Cardiac fibroblast (primary cell): Measurements from ENCODE around the gene EIF4G1.
"Not testable (repeated sequence)": the region's sequence is repeated elsewhere in the genome, so short reads cannot be mapped to it uniquely, and the experiment has no call there.

Experiments used
- DNase-seq, 2 donors: peaks; one replicate each; pipeline versions ENCODE4 v3.0.0 to v3.0.0-alpha.2; 2010; ENCODE audit warnings: low read depth in 2 of 2
- H3K4me3 ChIP-seq, 2 donors: replicated peaks in 1 of 2; 1 replicate in 1 of 2; 2 replicates in 1 of 2; pipeline ENCODE4 v1.5.1; 2011; ENCODE audit warnings: low read depth in 2 of 2, low read length in 2 of 2, mild to moderate bottlenecking in 2 of 2, moderate library complexity in 1 of 2
- CTCF ChIP-seq: IDR thresholded peaks from one replicate; pipeline ENCODE4 v1.5.1; 2011; ENCODE audit warnings: low read depth, mild to moderate bottlenecking, low read length, inconsistent platforms

The EIF4G1 gene

GRCh38 chr3:184314363-184314699, at the start of gene EIF4G1:
Gene EIF4G1 (plus strand): TSS chr3:184314606. CDS start chr3:184315797, 1,191 bp downstream.
- peak within 1 kb of the TSS; percentile 85 for H3K4me3 ChIP-seq
- peak; percentile 94 to 98 for DNase-seq
- no peak for TF ChIP-seq CTCF

DNA sequence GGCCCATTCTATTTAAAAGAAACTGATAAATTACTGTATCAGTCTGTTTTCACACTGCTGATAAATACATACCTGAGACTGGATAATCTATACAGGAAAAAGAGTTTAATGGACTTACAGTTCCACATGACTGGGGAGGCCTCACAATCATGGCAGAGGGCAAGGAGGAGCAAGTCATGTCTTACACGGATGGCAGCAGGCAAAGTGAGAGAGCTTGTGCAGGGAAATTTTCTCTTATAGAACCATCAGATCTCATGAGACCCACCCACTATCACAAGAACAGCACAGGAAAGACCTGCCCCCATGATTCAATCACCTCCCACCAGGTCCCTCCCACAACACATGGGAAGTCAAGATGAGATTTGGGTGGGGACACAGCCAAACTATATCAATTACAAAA, 47.2 kb upstream of the EIF4G1 start:
- H3K4me3 ChIP-seq, DNase-seq: not testable (repeated sequence)

DNA sequence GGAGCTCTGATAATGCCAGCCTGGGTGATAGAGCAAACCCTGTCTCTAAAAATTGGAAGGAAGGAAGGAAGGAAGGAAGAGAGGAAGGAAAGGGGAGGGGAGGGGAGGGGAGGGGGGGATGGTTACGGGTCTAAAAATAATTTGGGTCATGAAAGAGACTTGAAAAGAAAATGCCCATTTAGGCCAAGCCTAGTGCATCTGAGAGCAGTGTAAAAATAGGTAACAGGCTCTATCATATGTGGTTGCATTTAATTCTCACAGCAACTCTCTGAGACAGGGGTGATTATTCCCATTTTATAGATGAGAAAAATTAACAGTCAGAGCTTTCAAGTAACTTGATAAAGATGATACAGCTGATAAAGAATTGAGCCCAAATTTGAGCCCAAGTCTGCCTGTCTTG, 42.1 kb upstream of the EIF4G1 start:
- TF ChIP-seq CTCF, result no peak

DNA sequence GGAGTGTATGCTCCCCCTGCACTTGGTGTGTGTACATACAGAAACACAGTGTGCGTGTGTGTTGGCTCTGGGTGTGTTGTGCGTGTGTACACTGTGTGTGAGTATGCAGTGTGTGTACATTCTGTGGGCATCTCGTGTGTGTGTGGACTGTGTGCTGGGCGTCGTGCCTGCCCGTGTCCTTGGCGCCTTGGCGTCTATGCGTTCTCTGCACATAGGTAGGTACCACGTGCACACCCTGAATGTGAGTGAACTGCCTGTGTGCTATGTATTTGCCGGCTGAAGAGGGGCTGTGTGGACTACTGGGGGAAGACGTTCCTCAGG, 39.1 kb upstream of the EIF4G1 start:
- H3K4me3 ChIP-seq, result no peak overlapping the region
- DNase-seq, result no peak
- TF ChIP-seq CTCF, result no peak

More for the DNA sequence above, 42.1 kb upstream of the EIF4G1 start:
- H3K4me3 ChIP-seq, result no peak overlapping the region
- DNase-seq, result no peak

- H3K4me3 ChIP-seq, result no peak within 1 kb of the TSS
- peak in 1 of 2 donors; percentile 25 for DNase-seq
- no peak for TF ChIP-seq CTCF
Observed at GRCh38 chr3:184275961-184276910, 38.2 kb upstream of the EIF4G1 start, which contains the start of gene ECE2. Gene ECE2 (plus strand): TSS chr3:184276022. CDS start chr3:184276154, 132 bp downstream.

- DNase-seq, result no peak
- TF ChIP-seq CTCF, result no peak
- H3K4me3 ChIP-seq, result no peak overlapping the region
Observed at GRCh38 chr3:184277366-184277765, 37.0 kb upstream of the EIF4G1 start.

DNA sequence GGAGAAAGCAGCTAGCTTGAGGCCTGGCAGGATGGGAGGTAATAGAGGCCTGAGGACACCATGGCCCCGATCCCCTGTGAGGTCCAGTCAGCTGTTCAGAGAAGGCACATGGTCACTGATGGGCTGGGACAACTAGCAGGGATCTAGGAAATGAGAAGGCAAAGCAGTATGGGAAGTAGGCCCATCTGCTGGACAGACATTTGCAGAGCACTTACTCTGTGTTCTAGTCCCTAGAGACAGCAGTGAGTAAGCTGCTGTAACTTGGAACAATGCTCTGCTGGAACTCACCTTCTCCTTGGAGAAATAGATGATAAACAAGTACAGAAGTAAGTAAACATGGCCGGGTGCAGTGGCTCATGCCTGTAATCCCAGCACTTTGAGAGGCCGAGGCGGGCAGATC, 31.5 kb upstream of the EIF4G1 start:
- no peak for TF ChIP-seq CTCF
- peak in 1 of 2 donors; percentile 54 for DNase-seq
- H3K4me3 ChIP-seq, result no peak overlapping the region
